Glutamatergic neuron (in vitro differentiated cells): ENCODE data around the gene STX18. TPM values are rescaled to one million over a fixed set of nuclear protein-coding genes. Genes with fewer than 3 reads are reported as not detected.
A peak's percentile ranks its signal among the peaks of the same experiment; 100 is the strongest.

ENCODE experiments used
- DNase-seq: peaks from one replicate; pipeline ENCODE4 v3.0.0; 2022
- H3K27ac Mint-ChIP-seq: one replicate; pipeline ENCODE4 v1.8.0; 2020; ENCODE audit warnings: mild to moderate bottlenecking, mixed read lengths, inconsistent platforms; ENCODE audit not compliant: unreplicated experiment
- H3K27me3 Mint-ChIP-seq: one replicate; pipeline ENCODE4 v1.8.0; 2020; ENCODE audit warnings: mild to moderate bottlenecking, moderate library complexity, mixed read lengths, inconsistent platforms; ENCODE audit not compliant: unreplicated experiment
- H3K36me3 Mint-ChIP-seq: one replicate; pipeline ENCODE4 v1.8.0; 2020; ENCODE audit warnings: mild to moderate bottlenecking, mixed read lengths, inconsistent platforms; ENCODE audit not compliant: unreplicated experiment
- H3K4me1 Mint-ChIP-seq: one replicate; pipeline ENCODE4 v1.8.0; 2020; ENCODE audit warnings: mild to moderate bottlenecking, low read depth, mixed read lengths, inconsistent platforms; ENCODE audit not compliant: unreplicated experiment
- H3K4me3 Mint-ChIP-seq: one replicate; pipeline ENCODE4 v1.8.0; 2020; ENCODE audit warnings: mild to moderate bottlenecking, mixed read lengths, inconsistent platforms; ENCODE audit not compliant: unreplicated experiment
- H3K9me3 Mint-ChIP-seq: one replicate; pipeline ENCODE4 v1.8.0; 2020; ENCODE audit warnings: mild to moderate bottlenecking, moderate library complexity, mixed read lengths, inconsistent platforms; ENCODE audit not compliant: unreplicated experiment
- total RNA-seq: library from RNA; stranded (reverse); fragmentation: NEBNext Ultra II Directional; extraction: Animal tissue kit (Norgen Biotek cat#: 25700); gene quantifications from one replicate; pipeline ENCODE4 v1.2.1, GENCODE V29; 2021; ENCODE audit not compliant: unreplicated experiment
- TF ChIP-seq, protein P1 (sequence below): fragments of 200-600 bp; sonication (generic); IDR thresholded peaks from one replicate; pipeline ENCODE4 v1.5.0; 2021; ENCODE audit not compliant: partially characterized antibody, unreplicated experiment

STX18 gene
- total RNA-seq, 1 donor from 2014 or later = 26.3 TPM

DNA sequence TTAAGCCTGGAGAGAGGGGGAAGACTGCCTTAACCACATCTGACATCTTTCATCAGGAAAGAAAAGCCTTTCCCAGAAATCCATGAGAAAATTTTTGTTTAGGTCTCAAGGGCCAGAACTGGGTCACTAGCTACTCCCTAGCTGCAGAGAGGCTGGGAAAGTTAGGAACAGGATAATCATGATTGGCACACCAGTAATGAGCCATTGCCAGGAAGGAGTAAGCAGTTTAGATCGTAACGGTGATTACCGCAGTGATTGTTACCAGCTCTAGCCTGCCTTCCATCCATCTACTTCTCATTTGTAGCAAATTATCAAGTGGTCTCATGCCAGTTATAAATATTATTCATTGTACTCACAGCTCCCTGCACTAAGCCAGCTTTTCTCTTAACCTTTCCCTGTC lies 22.7 kb upstream of the STX18 start:
- no peak overlapping the region for H3K4me3 Mint-ChIP-seq
- H3K36me3 Mint-ChIP-seq = peaks cover 20% of the 10 kb centered on the region
- no peaks in the 10 kb centered on the region for H3K4me1 Mint-ChIP-seq
- DNase-seq = no peak
- no peaks in the 10 kb centered on the region for H3K27me3 Mint-ChIP-seq
- H3K27ac Mint-ChIP-seq = no peak overlapping the region
- H3K9me3 Mint-ChIP-seq = peaks cover 3% of the 10 kb centered on the region
- TF ChIP-seq, protein P1, sequence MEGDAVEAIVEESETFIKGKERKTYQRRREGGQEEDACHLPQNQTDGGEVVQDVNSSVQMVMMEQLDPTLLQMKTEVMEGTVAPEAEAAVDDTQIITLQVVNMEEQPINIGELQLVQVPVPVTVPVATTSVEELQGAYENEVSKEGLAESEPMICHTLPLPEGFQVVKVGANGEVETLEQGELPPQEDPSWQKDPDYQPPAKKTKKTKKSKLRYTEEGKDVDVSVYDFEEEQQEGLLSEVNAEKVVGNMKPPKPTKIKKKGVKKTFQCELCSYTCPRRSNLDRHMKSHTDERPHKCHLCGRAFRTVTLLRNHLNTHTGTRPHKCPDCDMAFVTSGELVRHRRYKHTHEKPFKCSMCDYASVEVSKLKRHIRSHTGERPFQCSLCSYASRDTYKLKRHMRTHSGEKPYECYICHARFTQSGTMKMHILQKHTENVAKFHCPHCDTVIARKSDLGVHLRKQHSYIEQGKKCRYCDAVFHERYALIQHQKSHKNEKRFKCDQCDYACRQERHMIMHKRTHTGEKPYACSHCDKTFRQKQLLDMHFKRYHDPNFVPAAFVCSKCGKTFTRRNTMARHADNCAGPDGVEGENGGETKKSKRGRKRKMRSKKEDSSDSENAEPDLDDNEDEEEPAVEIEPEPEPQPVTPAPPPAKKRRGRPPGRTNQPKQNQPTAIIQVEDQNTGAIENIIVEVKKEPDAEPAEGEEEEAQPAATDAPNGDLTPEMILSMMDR = no peak

DNA sequence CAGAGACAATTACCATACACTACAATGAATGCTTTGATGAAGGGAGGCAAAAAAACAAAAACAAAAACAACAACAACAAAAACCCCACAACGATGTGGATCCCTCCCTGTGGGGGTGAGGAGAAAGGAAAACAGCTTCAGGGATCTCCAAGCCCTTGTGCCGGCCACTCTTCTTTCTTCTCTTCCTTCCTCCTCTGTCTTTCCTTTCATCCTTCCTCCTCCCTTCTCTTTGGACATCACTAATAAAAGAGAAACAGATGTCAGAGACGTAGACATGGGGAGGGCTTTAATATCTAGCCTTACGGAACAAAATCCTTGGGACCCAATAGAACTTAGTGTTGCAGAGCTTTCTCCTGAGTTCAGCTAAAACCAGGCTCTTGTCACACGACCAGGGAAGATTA lies 18.8 kb upstream of the STX18 start:
- Mint-ChIP-seq H3K4me3 (no peak overlapping the region), H3K9me3 (peaks cover 4% of the 10 kb centered on the region), H3K27me3 (no peaks in the 10 kb centered on the region), H3K4me1 (no peaks in the 10 kb centered on the region), H3K36me3 (peaks cover 10% of the 10 kb centered on the region), H3K27ac (no peak overlapping the region)
- no peak for DNase-seq
- TF ChIP-seq, protein P1 = no peak

DNA sequence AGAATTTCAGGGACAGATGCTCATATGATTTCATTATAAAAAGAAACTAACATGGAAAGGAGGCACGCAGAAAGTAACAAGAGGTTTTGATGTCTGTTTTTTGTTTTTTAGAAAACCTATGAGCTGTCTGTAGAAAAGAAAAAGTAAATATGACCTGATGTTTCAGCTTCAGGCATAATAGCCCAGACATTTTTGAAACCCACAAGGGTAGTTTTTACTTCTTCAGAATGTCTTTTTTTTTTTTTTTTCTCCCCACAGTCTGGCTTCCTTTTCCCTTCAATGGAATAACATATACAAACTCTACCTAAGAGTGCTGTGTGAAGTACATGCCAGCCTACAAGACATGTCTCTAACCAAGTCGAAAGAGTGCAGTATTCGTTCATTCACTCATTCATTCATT lies 18.3 kb upstream of the STX18 start:
- TF ChIP-seq, protein P1 = no peak
- no peak for DNase-seq
- Mint-ChIP-seq H3K4me3 (no peak overlapping the region), H3K27me3 (no peaks in the 10 kb centered on the region), H3K36me3 (peaks cover 6% of the 10 kb centered on the region), H3K9me3 (peaks cover 4% of the 10 kb centered on the region), H3K27ac (peak overlapping the region; percentile 25), H3K4me1 (no peaks in the 10 kb centered on the region)

DNA sequence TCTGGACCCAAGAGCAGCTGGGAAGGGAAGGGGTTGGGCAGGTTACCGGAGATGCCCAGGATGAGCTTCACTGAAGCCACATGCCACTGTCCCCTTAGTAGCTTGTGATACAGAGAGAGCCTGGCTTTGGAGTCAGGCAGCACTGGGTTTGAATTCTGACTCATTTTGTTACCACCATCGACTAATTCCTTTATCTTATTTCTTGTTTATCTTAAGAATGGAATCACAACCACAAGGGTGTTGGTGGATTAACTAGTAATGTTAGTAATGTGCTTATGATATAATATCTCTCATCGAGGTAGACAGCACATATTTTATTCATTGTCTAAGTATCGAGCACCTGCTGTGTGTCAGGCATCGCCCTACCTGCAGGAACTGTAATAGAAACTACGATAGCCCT lies 17.7 kb upstream of the STX18 start:
- H3K36me3 Mint-ChIP-seq = peaks cover under 1% of the 10 kb centered on the region
- no peaks in the 10 kb centered on the region for H3K27me3 Mint-ChIP-seq
- H3K4me3 Mint-ChIP-seq = no peak overlapping the region
- no peaks in the 10 kb centered on the region for H3K4me1 Mint-ChIP-seq
- H3K27ac Mint-ChIP-seq = no peak overlapping the region
- TF ChIP-seq, protein P1 = no peak
- H3K9me3 Mint-ChIP-seq = peaks cover 1% of the 10 kb centered on the region
- DNase-seq = no peak

DNA sequence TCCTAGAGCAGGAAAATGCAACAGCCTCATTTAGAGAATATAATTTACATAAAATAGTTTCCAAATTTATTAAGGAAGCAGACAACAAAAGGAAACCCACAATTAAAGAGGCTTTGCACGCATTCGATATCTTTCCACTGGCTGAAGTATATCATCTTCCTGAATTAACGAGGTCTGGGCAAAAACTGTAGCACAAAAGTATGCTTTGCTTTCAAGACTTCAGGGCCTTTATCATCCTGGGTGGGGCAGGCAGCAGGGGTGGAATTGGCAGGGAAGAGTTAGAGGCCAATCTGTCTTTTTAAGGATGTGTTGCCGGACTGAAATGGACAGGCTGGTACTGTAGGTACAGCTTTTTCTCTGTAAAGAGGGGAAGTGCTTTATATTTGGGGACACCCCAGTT lies 17.0 kb upstream of the STX18 start:
- Mint-ChIP-seq H3K27ac (no peak overlapping the region), H3K4me3 (no peak overlapping the region), H3K36me3 (no peaks in the 10 kb centered on the region), H3K27me3 (no peaks in the 10 kb centered on the region), H3K9me3 (peaks cover 1% of the 10 kb centered on the region), H3K4me1 (no peaks in the 10 kb centered on the region)
- TF ChIP-seq, protein P1 = no peak
- no peak for DNase-seq
